ENCODE data around the gene ZNF646.

The ZNF646 gene

GRCh38 chr16:31063843-31064611 is 10.2 kb upstream of the ZNF646 start:
- DNase-seq: no peak

GRCh38 chr16:31064882-31065461 is 9.2 kb upstream of the ZNF646 start:
- no peak for DNase-seq

- no peak for DNase-seq
Observed at GRCh38 chr16:31067342-31067741, 6.9 kb upstream of the ZNF646 start.

GRCh38 chr16:31071861-31072260 is 2.4 kb upstream of the ZNF646 start:
- no peak for DNase-seq

- peak; percentile 62 for DNase-seq
Observed at GRCh38 chr16:31072540-31073141, 1.6 kb upstream of the ZNF646 start.

GRCh38 chr16:31073142-31073969 is 866 bp upstream of the ZNF646 start:
- DNase-seq: peak; percentile 96

GRCh38 chr16:31074814-31075183 is 577 bp downstream of the ZNF646 start:
- DNase-seq: no peak

GRCh38 chr16:31076319-31076718 is 2.1 kb downstream of the ZNF646 start:
- no peak for DNase-seq

GRCh38 chr16:31077024-31077423 is 2.8 kb downstream of the ZNF646 start:
- DNase-seq: no peak

GRCh38 chr16:31077592-31078396 is 3.6 kb downstream of the ZNF646 start:
- DNase-seq: peak; percentile 92

GRCh38 chr16:31078597-31079341 is 4.5 kb downstream of the ZNF646 start:
- no peak for DNase-seq

- DNase-seq: peak; percentile 32
Observed at GRCh38 chr16:31079342-31079944, 5.2 kb downstream of the ZNF646 start.

GRCh38 chr16:31080035-31080629 is 5.9 kb downstream of the ZNF646 start:
- DNase-seq: no peak

GRCh38 chr16:31080756-31081419 is 6.7 kb downstream of the ZNF646 start:
- DNase-seq: no peak

- no peak for DNase-seq
Observed at GRCh38 chr16:31081428-31082351, 7.5 kb downstream of the ZNF646 start.

GRCh38 chr16:31082368-31083045 is 8.3 kb downstream of the ZNF646 start:
- no peak for DNase-seq

- no peak for DNase-seq
Observed at GRCh38 chr16:31083081-31083480, 8.9 kb downstream of the ZNF646 start.

- no peak for DNase-seq
Observed at GRCh38 chr16:31083556-31083955, 9.3 kb downstream of the ZNF646 start.

GRCh38 chr16:31083981-31084380 is 9.8 kb downstream of the ZNF646 start:
- DNase-seq: no peak
